ENCODE results near the gene CFAP77.

The CFAP77 gene

GRCh38 chr9:132606066-132606465 lies 196.1 kb downstream of the CFAP77 start:
- no peak for DNase-seq

- DNase-seq, result no peak
Observed at GRCh38 chr9:132609184-132609583, 199.2 kb downstream of the CFAP77 start.

- no peak for DNase-seq
Observed at GRCh38 chr9:132609829-132610228, 199.8 kb downstream of the CFAP77 start.

- peak; percentile 12 for DNase-seq
Observed at GRCh38 chr9:132610661-132611060, 200.7 kb downstream of the CFAP77 start.

- no peak for DNase-seq
Observed at GRCh38 chr9:132614324-132614723, 204.3 kb downstream of the CFAP77 start.

DNA sequence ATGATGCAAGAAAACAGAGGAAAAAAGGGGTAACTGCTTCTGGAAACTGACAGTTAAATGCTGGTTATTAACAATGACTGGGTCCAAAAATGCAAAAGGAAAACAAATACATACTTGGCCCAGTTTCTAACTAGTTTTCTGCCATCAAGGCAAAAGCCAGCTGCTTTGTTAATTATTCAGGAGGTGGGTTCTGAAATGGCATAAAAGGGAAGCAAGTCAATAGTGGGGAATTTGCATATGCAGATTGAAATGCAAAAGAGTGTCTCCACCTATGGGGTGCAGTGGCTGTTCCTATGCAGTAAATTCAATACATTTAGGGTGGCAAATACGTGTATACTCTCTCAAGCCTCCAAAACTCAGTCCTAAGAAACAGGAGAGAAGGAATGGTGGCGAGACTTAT lies 205.8 kb downstream of the CFAP77 start:
- no peak for DNase-seq

GRCh38 chr9:132616725-132617124 lies 206.7 kb downstream of the CFAP77 start:
- DNase-seq, result no peak

- DNase-seq, result no peak
Observed at GRCh38 chr9:132622159-132622558, 212.1 kb downstream of the CFAP77 start.

Data from NCI-H2227 treated with DMSO at 0.1 percent for 48 hours (cell line).